NOMO-1 treated with DMSO at 0.1 percent for 48 hours (cell line): Measurements from ENCODE around the gene TOR4A.

Source experiments
- DNase-seq: peaks from one replicate; lab custom pipeline; 2025; ENCODE audit not compliant: unreplicated experiment; lab: John Stamatoyannopoulos, UW

TOR4A gene

DNA sequence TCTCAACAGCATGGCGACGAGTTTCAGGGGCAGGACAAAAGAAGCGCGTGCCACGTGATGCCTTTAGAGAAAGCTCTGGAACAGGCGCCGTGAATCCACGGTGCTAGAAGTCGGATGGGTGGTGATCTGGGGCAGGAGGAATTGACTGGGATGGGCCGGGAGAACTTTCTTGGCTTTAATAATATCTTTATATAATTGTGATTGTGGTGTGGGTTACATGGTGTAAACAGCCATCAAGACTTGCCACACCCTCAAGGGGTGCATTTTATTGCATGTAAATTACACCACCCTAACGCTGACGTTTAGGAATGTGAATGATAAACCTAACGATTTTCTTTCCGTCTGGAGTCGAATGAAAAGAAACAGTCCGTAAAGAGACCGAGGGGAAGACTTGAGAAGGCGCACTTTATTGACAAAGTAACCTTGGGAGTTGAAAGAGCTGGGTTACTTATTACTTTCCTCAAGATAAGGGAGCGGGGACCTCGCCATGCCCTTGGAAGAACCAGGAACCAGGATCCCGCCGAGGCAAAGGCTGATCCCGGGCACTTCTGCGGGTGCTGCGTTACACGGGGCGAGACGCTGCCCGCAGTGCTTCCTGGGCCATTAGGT, 16.1 kb downstream of the TOR4A start:
- DNase-seq = no peak

DNA sequence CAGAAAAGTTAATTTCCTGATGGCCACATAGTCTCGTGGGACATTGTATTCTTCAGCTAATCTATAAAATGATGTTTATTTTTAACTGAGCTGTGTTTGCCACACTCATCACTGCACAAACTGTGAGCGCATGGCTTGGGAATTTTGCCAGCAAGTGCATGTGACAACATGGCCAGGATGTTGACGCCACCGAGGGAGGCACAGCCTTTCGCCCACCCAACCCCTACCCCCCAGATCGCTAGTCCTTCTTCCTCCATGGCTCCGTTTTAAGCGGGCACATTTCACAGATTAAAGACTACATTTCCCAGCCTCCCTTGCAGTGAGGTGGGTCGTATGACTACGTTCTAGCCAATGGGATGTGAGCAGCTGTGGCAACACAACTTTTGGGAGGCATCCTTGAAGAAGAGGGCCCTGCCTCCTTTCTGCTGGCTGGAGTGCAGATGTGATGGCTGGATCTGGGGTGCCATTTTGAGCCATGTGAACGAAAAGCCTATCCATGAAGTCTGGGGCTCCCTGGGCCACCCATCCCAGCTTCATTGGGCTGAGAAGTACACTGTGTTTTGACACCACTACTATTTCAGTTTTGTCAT, 16.7 kb downstream of the TOR4A start:
- peak; percentile 69 for DNase-seq

DNA sequence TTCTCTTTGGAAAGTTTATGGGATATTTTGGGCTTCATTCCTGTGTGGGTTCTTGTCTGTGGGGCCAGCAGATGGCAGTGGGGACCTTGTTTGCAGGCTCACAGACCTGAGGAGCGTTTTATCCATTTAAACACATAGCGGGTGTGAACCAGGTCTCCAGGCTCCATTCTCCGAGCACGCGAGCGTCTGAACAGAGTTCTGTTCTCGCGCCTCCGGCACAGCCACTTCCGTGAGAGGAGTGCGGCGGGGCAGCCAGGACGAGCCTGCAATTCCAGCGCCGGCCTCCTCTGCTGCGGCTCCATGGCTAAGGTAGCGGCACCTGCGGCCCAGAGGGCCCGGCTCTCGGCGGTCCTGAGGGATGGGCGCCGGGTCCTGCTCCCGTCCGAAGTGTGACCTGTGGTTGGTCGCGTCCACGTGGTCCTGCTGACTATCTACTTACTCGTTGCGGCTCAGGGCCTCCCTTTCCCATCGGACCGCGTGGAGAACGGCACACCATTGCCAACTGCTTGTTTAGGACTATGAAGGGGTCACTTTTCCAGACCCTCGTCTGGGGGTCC, 17.2 kb downstream of the TOR4A start:
- no peak for DNase-seq

DNA sequence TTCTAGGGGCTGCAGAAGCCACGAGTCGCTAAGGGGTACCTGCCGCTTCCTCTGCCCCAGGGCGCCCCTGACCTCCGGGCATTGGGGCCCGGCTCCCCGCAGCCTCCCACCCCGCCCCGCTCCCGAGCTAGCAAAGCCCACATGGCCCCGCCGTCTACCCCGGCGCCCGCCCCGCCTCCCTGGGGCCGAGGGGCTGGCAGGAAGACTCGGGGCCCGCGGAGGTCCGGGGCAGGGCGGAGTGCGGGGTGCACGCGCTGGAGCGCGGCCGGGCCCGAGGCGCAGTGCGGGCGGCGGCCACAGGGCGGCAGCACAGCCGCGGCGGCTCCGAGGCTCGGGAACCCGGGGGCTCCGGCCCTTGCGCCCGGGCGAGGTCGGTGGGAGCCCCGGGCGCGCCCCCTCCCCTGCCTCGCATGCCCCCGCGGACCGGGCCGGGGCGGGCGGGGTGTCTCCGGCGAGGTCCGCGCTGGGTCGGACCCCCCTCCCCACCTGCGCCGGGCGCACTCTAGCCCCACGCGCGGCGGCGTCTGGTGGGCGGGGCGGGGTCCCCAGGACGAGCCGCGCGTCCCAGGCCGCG, 17.8 kb downstream of the TOR4A start:
- peak; percentile 47 for DNase-seq

DNA sequence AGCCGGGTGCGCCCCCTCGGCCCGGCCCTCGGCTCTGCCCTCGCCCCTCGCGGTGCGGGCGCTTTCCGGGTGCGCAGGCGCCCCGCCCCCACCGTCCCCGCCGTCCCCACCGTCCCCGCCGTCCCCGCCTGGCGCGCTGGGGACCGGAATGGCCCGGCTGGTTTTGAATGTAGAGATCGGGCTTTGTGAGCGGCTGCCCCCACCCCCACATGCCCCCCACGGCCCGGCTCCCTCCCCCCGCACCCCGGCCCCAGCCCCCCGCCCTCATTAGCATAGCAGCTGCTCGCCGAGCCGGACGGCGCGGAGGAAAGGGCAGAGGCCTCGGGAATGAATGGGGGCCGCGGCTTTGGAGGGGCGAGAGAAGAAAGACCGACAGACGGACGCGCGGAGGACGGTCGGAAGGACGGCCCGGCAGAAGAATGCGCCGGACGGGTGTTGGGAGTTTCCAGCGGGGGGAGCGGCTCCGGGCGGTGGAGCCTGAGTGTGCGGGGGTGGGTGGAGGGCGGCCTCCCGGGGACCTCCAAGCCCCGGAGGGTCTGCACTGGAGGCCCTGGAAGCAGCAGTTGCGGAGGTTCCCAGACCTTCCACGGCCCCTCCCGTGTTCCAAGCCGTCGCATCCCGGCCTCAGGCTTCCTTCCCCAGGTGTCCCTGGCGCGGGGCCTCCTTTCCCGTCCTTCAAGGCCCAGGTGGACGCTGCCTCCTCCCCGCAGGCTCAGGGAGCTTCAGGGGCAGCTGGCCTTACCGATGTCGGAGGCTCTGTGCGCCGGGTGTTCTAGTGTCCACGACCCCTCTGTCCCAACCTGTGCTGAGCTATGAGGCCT, 18.5 kb downstream of the TOR4A start:
- no peak for DNase-seq

DNA sequence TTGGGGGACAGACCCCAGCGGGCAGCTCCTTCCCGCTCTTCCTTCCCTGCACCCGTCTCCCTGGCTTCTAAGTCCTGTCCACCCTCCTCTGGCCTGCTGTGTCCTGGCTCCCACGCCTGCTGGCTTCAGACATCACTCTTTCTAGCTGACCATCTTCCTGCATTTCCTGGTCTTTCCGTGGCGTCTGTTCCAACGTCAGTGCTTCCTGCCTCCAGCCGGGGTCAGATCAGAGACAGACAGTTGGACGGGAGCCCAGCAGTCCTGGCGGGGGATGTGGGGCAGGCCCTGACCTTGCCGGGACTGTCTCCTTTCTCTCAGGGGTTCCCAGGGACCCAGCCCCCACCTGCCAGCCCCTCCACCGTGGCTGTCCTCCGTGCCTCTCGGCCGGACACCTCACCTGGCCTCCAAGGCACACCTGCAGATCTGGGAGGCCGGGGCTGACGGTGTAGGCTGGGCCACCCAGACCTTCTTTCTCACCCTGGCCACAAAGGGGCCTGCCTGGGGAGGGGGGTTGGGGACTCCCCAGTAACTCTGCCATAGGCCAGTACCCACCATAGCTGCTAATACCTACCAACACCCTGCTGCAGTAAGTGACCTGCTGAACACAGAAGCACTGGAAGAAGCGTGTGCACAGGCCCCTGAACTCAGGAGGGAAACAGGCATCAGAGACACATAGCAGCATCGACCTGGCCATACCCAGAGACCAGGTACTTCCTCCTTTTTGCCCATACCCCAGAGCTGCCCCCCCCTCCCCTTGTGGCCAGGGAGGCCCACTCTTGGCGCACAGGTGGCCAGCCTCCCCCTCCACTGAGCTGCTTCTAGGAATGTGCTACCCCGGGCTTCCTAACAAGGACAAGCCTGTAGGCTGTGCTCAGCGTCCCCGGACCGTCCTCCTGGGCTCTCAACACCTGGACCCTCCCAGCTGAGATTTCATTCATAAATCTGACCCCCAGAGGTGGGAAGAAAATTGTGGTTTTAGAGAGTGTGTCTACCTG, 19.4 kb downstream of the TOR4A start:
- DNase-seq = no peak

DNA sequence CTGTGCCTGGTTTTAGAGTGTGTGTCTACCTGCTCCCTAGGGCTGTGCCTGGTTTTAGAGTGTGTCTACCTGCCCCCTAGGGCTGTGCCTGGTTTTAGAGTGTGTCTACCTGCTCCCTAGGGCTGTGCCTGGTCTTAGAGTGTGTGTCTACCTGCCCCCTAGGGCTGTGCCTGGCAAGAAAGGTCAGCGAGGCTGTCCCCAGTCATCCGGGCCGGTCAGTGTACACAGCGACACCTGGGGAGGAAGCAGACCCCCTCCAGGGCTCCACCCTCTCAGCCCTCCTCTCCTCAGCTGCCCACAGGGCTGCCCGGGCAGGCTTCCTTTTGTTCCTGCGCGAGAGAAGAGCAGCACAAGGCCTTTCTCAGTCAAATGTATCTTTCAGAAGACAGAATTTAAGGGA, 20.4 kb downstream of the TOR4A start:
- DNase-seq = no peak

DNA sequence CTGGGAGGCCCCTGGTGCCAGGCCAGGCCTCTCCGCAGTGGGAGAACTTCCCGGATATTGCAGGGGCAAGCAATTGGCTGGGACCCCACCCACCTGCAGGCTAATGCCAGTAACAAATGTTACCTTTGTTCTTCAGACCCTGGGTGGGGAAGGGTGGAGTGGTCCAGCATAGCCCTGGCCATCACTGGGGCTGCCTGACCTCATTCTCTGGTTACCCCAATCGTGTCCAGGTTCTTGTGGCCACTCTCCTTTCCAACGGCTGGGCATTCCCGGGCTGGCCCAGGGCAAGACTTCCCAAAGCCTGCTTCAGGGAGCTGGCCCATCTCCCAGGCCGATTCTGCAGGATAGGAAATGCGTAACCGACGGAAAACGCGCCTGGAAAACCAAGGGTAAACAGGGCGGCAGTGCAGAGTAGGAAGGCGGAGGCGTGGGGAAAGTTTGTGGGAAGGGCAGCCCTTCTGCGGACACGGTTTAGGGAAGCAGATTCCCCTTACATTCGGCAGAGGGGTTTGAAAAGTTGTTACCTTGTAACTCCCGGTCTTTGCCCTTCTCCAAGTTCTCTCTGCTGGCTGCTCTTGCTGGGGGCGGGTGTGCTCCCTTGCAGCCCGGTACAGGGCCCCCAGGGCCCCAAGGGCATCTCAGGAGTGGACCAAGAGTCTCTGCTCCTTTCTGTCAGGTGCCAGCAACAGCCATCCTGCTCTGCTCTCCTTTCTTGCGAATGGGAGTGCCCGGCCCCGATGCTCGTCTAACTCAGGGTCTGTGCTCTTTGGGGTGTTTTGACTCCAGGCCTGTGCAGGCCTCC, 21.1 kb downstream of the TOR4A start:
- no peak for DNase-seq

DNA sequence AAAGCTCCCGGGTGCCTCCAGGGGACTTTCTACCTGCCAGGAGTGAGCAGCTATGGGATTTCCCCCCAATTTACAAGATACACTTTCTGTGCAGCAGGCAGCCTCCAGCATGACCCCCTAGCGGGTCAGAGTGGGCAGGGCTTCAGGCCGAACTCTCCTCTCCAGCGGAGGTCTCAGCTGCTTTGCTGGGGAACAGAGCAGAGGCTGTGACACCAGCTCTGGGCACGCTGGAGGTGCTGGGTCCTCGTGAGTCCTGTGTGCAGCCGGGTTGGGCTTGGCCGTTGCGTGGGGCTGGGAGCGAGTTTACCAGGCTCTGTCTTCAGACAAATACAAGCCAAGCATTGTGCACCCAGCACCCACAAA, 21.7 kb downstream of the TOR4A start:
- DNase-seq = no peak

DNA sequence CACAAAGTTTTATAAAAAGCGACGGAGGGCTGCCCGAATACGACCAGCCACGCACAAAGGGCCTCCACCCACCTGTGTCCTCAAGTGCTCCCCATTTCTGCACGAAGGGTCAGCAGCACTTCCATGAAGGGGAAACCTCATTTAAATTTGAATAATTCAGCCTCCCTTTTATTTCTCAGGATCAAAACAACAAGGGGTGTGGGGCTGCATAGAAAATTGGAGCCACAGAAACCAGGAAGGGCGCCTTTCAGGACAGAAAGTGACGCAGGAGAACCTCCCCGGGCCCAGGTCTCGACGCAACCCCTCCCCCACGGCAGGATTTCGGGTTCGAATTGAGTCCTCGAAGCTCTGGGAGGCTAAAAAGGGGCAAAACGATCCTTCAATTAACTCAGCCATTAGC, 22.4 kb downstream of the TOR4A start:
- no peak for DNase-seq

DNA sequence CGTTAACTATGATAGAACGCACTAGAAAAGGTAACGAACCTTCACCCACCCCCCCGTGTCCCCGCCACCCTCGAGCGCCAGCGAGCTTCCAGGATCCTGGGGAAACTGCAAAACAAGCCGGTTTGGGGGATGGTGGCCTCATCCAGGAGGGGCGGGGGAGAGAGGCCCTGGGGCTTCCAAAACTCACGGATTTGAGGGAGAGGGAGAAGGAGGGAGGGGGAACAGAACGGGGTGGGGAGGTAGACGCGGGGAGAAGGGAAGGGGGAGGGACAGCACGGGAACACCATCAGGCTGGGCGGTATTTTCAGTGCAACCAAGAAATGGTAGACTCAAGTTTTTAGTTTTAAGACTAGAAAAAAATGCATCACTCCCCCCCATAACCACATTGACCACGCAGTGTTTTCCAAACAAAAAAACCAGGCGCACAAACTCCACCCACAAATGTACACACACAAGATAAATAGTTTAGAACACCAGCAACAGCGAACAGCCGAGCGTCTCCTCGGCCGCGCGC, 23.1 kb downstream of the TOR4A start:
- no peak for DNase-seq

DNA sequence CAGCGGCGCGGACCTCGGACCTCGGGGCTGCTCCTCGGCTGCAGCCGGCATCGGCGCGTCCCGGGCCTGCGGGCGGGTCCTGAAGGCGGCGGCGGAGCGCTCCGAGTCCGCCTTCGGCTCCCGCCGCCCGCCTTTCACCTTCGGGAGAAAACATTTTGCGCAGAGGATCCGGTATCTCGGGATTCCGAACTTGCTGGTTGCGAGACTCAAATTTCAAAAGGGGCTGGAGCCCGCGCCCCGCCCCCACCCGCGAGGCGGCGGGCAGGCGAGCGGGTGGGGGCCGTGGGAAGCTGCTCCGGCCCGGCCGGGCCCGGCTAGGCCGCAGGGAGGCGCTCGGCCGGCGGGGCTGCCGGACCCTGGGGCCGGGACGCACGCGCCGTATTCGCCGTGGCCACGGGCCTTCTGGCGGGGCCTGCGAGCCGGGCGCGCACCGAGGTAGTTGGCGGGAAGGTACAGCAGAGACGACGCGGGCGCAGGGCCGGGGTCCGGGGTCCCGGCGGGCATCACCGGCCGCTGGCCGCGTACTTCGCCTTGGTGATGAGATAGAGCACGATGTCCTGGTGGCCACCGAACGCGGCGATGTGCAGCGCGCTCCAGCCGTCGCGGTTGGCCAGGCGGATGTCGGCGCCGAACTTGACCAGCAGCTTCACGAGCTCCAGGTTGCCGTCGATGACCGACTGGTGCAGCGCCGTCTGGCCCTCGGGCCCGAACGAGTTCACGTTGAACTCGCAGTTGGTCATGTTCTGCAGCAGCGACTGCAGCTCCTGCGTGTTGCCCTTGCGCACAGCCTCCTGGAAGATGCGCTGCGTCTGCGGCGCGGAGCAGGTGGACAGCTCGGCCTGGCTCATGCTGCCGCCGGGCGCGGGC, 23.8 kb downstream of the TOR4A start:
- peak; percentile 40 for DNase-seq

DNA sequence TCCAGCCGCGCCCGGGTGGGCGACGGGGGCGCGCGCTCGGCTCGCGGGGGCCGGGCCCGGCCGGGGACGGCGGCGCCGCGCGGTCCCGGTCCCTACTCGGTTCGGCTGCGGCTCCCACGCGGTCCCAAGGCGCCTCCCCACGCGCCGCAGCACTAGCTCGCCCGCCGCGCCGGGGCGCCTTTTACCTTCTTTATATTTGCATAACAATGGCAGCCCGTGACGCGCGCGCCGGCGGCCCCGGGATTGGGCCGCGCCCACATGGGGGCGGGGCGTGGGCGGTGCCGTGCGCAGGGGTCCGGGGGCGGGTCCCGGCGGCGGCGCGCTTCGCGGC, 24.6 kb downstream of the TOR4A start, which contains the start of gene NRARP:
TSS of gene NRARP (minus strand) at position 154 of the 331 bp plus-strand sequence. CDS start 343 bp downstream, outside the sequence.
- DNase-seq = peak; percentile 86

DNA sequence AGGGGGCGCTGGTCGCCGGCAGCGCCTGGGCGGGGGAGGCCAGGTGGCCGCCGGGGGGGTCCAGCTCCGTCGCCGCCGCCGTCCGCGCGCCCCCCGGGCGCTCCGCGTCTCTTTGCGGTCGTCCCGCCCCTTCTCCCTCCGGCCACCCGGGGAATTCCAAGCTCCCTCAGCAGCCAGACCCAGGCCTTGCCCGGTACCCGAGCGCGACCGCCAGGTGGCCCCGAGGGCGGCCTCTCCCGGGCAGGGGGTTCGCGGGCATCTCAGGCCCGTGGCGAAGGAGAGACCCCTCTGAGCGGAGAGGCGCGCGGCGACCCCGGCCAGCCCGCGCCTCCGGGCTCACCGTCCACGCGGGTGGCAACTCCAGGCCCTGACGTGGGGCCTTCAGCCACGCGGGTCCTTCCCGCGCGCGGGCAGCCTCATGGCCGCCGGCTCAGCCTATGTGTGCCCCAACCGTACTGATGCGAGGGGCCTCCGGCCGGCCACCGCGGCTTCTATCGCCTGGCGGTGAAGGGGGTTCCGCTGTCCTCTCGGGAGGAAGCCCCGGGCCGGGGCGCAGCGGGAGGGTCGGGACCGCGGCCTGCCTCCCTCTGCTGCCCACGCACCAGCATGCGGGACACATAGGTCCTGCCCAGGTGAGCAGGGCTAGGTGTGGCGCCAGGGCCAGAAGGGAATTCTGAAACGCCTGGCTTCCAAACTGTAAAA, 25.1 kb downstream of the TOR4A start:
- peak; percentile 72 for DNase-seq

DNA sequence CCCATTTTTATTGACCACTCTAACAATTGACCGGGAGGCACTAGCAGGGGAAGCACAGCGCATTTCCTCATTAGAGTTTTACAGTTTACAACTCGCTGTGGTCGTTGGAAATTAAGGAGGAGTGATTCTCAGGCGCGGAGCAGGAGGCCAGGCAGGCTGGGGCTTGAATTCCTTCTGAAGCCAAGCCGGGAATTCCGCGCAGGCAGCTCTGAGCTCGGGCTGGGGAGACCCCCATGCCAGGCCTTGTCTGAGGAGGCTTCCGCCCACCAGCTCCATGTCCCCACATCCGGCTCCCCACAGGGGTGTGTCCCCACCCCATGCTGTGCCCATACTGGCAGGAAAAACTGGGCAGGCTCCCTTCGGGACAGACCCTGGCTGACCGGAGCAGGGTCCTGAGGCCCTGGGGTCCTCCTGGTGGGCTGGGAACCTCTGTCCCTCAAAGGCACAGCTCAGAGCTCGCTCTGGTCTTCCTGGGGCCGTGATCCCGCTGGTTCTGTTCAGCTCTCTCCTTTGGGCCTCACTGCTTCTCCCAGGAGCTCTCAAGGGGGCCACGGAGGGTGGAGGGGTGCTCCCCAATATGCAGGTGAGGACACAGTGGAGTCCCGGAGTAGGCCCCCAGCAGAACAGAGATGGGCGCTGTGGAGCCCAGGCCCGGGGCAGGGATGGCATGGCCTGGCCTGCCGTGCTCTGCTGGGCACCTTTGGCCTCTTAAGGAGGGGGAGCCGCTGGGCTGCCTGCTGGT, 25.8 kb downstream of the TOR4A start:
- DNase-seq = peak; percentile 58

DNA sequence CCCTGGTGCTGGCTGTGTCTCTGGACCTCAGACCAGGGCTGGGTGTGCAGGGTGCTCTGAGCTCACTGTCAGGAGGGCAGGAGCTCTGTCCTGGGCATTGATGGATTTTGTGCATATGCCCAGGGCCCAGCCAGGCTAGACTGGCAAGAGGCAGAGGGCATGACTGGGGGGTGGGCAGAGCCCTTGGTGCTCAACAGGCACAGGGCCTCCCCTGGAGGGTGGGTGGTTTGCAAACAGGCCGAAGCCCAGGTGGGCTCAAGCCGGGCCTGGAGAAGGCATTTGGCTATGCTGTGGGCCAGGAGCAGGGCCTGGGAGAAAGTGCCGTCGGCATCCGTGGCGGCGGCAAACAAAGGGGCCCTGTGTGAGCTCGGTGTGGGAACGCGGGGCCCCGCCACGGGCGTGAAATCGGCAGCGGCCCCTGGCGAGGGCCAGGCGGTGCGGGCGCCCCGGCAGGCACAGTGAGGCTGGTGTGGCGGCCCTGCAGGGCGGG, 26.4 kb downstream of the TOR4A start:
- DNase-seq = no peak
